PC-3 (cell line): ENCODE data around the gene VAT1L.

ENCODE experiments used
- EZH2 ChIP-seq: fragments of 300-600 bp; sonication (generic); IDR thresholded peaks from one replicate; pipeline ENCODE4 v1.6.1; 2017; ENCODE audit warnings: antibody characterized with exemption, mild to moderate bottlenecking, low read length; ENCODE audit not compliant: unreplicated experiment
- EZH2phosphoT487 ChIP-seq: fragments of 300-600 bp; sonication (generic); IDR thresholded peaks from 2 replicates; pipeline ENCODE4 v1.6.1; 2018; ENCODE audit warnings: mild to moderate bottlenecking, antibody characterized with exemption, low read length, borderline replicate concordance
- TF ChIP-seq, protein P1 (sequence below): fragments of 300-600 bp; sonication (generic); conservative IDR thresholded peaks from 2 replicates; pipeline ENCODE4 v1.5.1; 2017; ENCODE audit warnings: antibody characterized with exemption, low read depth, mild to moderate bottlenecking, low read length

- TF ChIP-seq EZH2: no peak
- TF ChIP-seq, protein P1, sequence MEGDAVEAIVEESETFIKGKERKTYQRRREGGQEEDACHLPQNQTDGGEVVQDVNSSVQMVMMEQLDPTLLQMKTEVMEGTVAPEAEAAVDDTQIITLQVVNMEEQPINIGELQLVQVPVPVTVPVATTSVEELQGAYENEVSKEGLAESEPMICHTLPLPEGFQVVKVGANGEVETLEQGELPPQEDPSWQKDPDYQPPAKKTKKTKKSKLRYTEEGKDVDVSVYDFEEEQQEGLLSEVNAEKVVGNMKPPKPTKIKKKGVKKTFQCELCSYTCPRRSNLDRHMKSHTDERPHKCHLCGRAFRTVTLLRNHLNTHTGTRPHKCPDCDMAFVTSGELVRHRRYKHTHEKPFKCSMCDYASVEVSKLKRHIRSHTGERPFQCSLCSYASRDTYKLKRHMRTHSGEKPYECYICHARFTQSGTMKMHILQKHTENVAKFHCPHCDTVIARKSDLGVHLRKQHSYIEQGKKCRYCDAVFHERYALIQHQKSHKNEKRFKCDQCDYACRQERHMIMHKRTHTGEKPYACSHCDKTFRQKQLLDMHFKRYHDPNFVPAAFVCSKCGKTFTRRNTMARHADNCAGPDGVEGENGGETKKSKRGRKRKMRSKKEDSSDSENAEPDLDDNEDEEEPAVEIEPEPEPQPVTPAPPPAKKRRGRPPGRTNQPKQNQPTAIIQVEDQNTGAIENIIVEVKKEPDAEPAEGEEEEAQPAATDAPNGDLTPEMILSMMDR: no peak
- TF ChIP-seq EZH2phosphoT487: no peak
Observed at GRCh38 chr16:77748421-77749005, 39.9 kb upstream of the VAT1L start.
